Activated CD8-positive, alpha-beta memory T cell treated with anti-CD3 and anti-CD28 coated beads, Interleukin-2, amount 50 U/mL, for 1 hour (primary cell): ENCODE data around the gene CCL25.

ENCODE experiments used
- DNase-seq: peaks from one replicate; pipeline ENCODE4 v3.0.0-alpha.2; 2020; ENCODE audit errors: extremely low read depth

CCL25 gene

DNA sequence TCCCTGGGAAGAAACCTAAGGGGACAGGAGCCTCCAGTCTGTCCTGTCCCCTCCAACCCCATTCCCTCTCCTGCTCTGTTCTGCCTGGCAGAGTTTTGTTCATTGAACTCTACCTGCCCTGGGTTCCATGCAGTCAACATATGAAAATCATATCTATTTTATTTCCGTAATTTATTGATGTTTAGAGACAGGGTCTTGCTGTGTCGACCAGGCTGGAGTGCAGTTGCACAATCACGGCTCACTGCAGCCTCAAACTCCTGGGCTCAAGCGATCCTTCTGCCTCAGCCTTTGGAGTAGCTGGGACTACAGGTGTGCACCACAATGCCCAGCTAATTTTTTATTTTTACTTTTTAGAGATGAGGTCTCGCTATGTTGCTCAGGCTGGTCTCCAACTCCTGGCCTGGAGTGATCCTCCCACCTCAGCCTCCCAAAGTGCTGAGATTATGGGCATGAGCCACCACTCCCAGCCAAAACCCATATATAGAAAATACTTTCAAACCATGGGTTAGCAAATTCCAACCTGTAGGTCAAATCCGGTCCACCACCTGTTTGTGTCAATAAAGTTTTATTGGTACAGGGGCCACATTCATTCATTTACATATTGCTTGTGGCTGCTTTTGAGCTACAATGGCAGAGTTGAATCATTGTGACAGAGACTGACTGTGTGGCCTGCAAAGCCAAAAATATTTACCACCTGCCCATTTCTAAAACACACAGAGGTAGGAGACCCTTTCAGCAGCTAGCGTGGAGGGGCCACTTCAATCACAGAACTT, 57.5 kb downstream of the CCL25 start:
- DNase-seq, result no peak

DNA sequence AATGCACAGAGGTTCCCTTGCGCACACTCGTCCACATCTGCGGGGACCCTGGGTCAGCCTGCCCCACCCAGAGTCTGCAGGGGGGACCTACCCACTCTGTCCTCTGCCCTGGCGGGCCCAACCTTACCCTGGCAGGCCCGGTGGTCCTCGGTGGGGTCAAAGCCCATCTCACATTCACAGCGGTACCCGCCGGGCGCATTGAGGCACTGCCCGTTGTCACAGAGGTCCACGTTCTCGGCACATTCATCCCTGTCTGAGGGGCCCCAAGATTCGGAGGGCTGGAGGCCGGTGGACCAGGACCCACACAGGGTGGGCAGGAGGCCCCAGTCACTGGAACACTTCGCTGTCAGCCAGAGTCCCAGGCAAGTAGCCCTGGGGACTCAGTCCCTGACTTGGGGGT, 58.4 kb downstream of the CCL25 start:
- DNase-seq, result no peak

DNA sequence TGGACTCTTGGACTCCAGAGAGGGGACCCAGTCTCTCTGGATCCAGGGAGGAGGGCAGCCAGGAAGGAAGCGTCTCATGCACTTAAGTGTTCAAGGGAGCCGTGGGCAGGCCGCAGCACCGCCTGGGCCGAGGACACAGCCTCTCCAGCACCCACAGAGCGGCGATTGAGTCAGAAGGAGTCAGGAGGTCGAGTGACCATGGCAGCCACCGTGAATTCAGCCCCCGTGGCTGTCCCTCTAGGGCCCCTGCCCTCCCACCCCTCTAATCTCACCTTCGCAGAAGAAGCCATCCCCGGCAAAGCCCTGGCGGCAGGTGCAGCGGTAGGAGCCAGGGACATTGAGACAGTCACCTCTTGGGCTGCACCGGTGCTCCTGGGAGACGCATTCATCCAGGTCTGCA, 58.8 kb downstream of the CCL25 start:
- no peak for DNase-seq
